ENCODE results near the gene DDX47. TPM values are rescaled to one million over a fixed set of nuclear protein-coding genes. Genes with fewer than 3 reads are reported as not detected.

DDX47 gene
- total and polyA plus RNA-seq, 2 of the 13 experiments (the other 11 are each of a cell fraction or from before 2014, with no cell fraction given), result 48.5 to 78.7 TPM

DNA sequence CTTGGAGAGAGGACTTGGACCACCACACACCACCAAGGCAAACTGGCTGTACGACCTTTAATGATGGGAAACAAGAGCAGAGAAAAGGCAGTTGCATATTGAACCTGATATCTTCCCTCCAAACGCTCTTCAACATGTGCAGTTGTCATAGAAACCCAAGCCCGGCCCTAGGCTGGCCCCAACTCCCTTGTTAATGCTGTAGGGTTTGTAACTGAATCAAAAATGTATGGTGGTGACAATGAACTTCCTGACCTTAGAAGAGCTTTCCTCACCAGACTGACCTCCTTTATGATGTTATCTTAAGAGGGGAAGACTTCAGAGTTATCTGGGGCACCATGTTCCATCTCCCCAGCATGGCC is 15.4 kb upstream of the DDX47 start:
- H3K27ac ChIP-seq (ENCODE audit: extremely low read length, insufficient read depth, low read length), result no peak overlapping the region
- no peak overlapping the region for H3K4me2 ChIP-seq (ENCODE audit: low read depth, low read length)
- no peak overlapping the region for H3K4me3 ChIP-seq (replicated peaks in 1 of 3; ENCODE audit: insufficient read depth in 1 of 3, low read depth in 2 of 3, low read length in 3 of 3)
- FAIRE-seq (no peak), ATAC-seq (no peak), DNase-seq (ENCODE audit: low spot score) (no peak)
- ChIA-PET POLR2A (no interaction called here), CTCF (ENCODE audit: low intra/inter-chr PET ratio, low total read pairs) (no interaction called here)
- H3K27me3 ChIP-seq (ENCODE audit: control insufficient read depth in 1 of 2, insufficient read depth in 2 of 2, low read length in 2 of 2), result peaks cover 0 to 6% of the 10 kb centered on the region in 2 experiments; a peak in 1 of 5 replicates
- H3K79me2 ChIP-seq (ENCODE audit: insufficient read depth, low read length), result no peaks in the 10 kb centered on the region
- H3K9me3 ChIP-seq (ENCODE audit: low read length), result no peaks in the 10 kb centered on the region
- WGBS (ENCODE audit: low lambda C conversion rate), result 33% methylated on average over 2 of the region's 3 CpGs
- H3K9ac ChIP-seq (ENCODE audit: insufficient read depth, low read depth, low read length), result no peak overlapping the region
- no peaks in the 10 kb centered on the region for H4K20me1 ChIP-seq (ENCODE audit: insufficient read depth, low read length)
- intact Hi-C loops (cut with micrococcal nuclease; ENCODE audit: unreplicated experiment) (no loop called here), in situ Hi-C loops (cut with HindIII; ENCODE audit: extremely low pct_ligation_motif_present, low pct_unique_long_range_greater_than_20kb) (loop anchor here (25.0 kb wide), 1 partner anchor 415 kb away; no protein-coding TSS in a partner anchor)
- TF ChIP-seq ZNF143 (CRISPR knock-in tag; IDR thresholded peaks at IDR 0.05), result no peak
- TF ChIP-seq ATM (IDR thresholded peaks at IDR 0.05; ENCODE audit: borderline replicate concordance), result no peak
- no peak for TF ChIP-seq GATA4 (IDR thresholded peaks at IDR 0.05; ENCODE audit: borderline replicate concordance, low read depth)
- TF ChIP-seq ATF1 (CRISPR knock-in tag; IDR thresholded peaks at IDR 0.05), result no peak
- TF ChIP-seq RFXAP (CRISPR knock-in tag; IDR thresholded peaks at IDR 0.05; ENCODE audit: borderline replicate concordance), result no peak
- no peak for TF ChIP-seq NR2F1 (CRISPR knock-in tag; IDR thresholded peaks at IDR 0.05)
- no peak for TF ChIP-seq RBAK (CRISPR knock-in tag; IDR thresholded peaks at IDR 0.05)
- TF ChIP-seq, protein P1, sequence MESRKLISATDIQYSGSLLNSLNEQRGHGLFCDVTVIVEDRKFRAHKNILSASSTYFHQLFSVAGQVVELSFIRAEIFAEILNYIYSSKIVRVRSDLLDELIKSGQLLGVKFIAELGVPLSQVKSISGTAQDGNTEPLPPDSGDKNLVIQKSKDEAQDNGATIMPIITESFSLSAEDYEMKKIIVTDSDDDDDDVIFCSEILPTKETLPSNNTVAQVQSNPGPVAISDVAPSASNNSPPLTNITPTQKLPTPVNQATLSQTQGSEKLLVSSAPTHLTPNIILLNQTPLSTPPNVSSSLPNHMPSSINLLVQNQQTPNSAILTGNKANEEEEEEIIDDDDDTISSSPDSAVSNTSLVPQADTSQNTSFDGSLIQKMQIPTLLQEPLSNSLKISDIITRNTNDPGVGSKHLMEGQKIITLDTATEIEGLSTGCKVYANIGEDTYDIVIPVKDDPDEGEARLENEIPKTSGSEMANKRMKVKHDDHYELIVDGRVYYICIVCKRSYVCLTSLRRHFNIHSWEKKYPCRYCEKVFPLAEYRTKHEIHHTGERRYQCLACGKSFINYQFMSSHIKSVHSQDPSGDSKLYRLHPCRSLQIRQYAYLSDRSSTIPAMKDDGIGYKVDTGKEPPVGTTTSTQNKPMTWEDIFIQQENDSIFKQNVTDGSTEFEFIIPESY (CRISPR knock-in tag; IDR thresholded peaks at IDR 0.05), result no peak
- H3K4me1 ChIP-seq (ENCODE audit: insufficient read depth, low read length), result no peaks in the 10 kb centered on the region
- no peak overlapping the region for H2AFZ ChIP-seq (ENCODE audit: low read length)
- BruUV-seq (replicated peaks), result no TSS peak
- no peaks in the 10 kb centered on the region for H3K36me3 ChIP-seq (replicated peaks in 1 of 2; ENCODE audit: control insufficient read depth in 1 of 2, insufficient read depth in 2 of 2, low read length in 2 of 2)

Measured in HepG2 (cell line).